Suprapubic skin (tissue), 4 donors: Measurements from ENCODE around the gene KIR2DL3.

Experiments used
- CTCF ChIP-seq, 2 donors: fragments of 200-600 bp in 1 of 2; fragments of 450-650 bp in 1 of 2; sonication (generic) in 1 of 2; IDR thresholded peaks; one replicate each; pipeline ENCODE4 v1.5.1; 2016 to 2019; ENCODE audit warnings: antibody characterized with exemption in 2 of 2, mild to moderate bottlenecking in 1 of 2, moderate library complexity in 1 of 2
- POLR2A ChIP-seq, 2 donors: fragments of 450-650 bp; IDR thresholded peaks; one replicate each; pipeline ENCODE4 v1.6.1; 2017; ENCODE audit warnings: antibody characterized with exemption in 2 of 2, mild to moderate bottlenecking in 2 of 2, moderate library complexity in 2 of 2
- POLR2AphosphoS5 ChIP-seq, 3 donors: sonication (generic); formaldehyde crosslinking; IDR thresholded peaks; one replicate each; pipeline ENCODE4 v1.6.1; 2017; ENCODE audit warnings: antibody characterized with exemption in 3 of 3

GRCh38 chr19:54731191-54731590, 7.1 kb upstream of the KIR2DL3 start:
- TF ChIP-seq CTCF (IDR thresholded peaks at IDR 0.05) (no peak), POLR2AphosphoS5 (IDR thresholded peaks at IDR 0.05) (no peak), POLR2A (IDR thresholded peaks at IDR 0.05) (no peak)
